Astrocyte (in vitro differentiated cells and primary cell): ENCODE data around the gene GPATCH2L. TPM values are rescaled to one million over a fixed set of nuclear protein-coding genes. Genes with fewer than 3 reads are reported as not detected.

Experiments used
- DNase-seq: peaks from one replicate; pipeline ENCODE4 v3.0.0-alpha.2; 2010; ENCODE audit warnings: low read depth
- FAIRE-seq: peaks from 2 replicates; lab custom pipeline; 2011; peaks lifted over from hg19 to GRCh38; lab: Jason Lieb, UNC
- H2AFZ ChIP-seq: 2 replicates; pipeline ENCODE4 v1.6.0; 2012; ENCODE audit warnings: low read depth, low read length, inconsistent platforms
- H3K27ac ChIP-seq: 2 replicates; pipeline ENCODE4 v1.5.1; 2011; ENCODE audit warnings: low read depth, low read length, inconsistent platforms
- H3K27me3 ChIP-seq: 2 replicates; pipeline ENCODE4 v1.6.0; 2011; ENCODE audit warnings: low read length, inconsistent platforms; ENCODE audit not compliant: insufficient read depth
- H3K36me3 ChIP-seq: 2 replicates; pipeline ENCODE4 v1.5.1; 2011; ENCODE audit warnings: low read length, inconsistent platforms; ENCODE audit not compliant: insufficient read depth
- H3K4me1 ChIP-seq: 2 replicates; pipeline ENCODE4 v1.5.1; 2011; ENCODE audit warnings: low read length, inconsistent platforms; ENCODE audit not compliant: insufficient read depth
- H3K4me2 ChIP-seq: 2 replicates; pipeline ENCODE4 v1.6.0; 2012; ENCODE audit warnings: low read length, inconsistent platforms
- H3K4me3 ChIP-seq: 2 replicates; pipeline ENCODE4 v1.5.1; 2011; ENCODE audit warnings: low read depth, mild to moderate bottlenecking, low read length, inconsistent platforms; ENCODE audit not compliant: insufficient read depth
- H3K79me2 ChIP-seq: 2 replicates; pipeline ENCODE4 v1.6.0; 2012; ENCODE audit warnings: mild to moderate bottlenecking, low read length, inconsistent platforms; ENCODE audit not compliant: insufficient read depth
- H3K9ac ChIP-seq: 2 replicates; pipeline ENCODE4 v1.6.0; 2012; ENCODE audit warnings: mild to moderate bottlenecking, low read length, inconsistent platforms
- H3K9me3 ChIP-seq: 2 replicates; pipeline ENCODE4 v1.5.1; 2012; ENCODE audit warnings: low read depth, mild to moderate bottlenecking, low read length, inconsistent platforms; ENCODE audit not compliant: insufficient read depth
- H4K20me1 ChIP-seq: 2 replicates; pipeline ENCODE4 v1.6.0; 2012; ENCODE audit warnings: low read length, inconsistent platforms; ENCODE audit not compliant: insufficient read depth
- H3K27ac Mint-ChIP-seq: one replicate; pipeline ENCODE4 v1.8.0; 2021; ENCODE audit warnings: mild to moderate bottlenecking, mixed read lengths; ENCODE audit not compliant: unreplicated experiment
- H3K27me3 Mint-ChIP-seq: one replicate; pipeline ENCODE4 v1.8.0; 2021; ENCODE audit warnings: low read depth, mixed read lengths; ENCODE audit not compliant: unreplicated experiment
- H3K36me3 Mint-ChIP-seq: one replicate; pipeline ENCODE4 v1.8.0; 2021; ENCODE audit warnings: low read depth, mixed read lengths; ENCODE audit not compliant: unreplicated experiment
- H3K4me1 Mint-ChIP-seq: one replicate; pipeline ENCODE4 v1.8.0; 2021; ENCODE audit warnings: low read depth, mixed read lengths; ENCODE audit not compliant: unreplicated experiment
- H3K4me3 Mint-ChIP-seq: one replicate; pipeline ENCODE4 v1.8.0; 2021; ENCODE audit warnings: mild to moderate bottlenecking, moderate library complexity, mixed read lengths; ENCODE audit not compliant: unreplicated experiment
- H3K9me3 Mint-ChIP-seq: one replicate; pipeline ENCODE4 v1.8.0; 2021; ENCODE audit warnings: mild to moderate bottlenecking, mixed read lengths; ENCODE audit not compliant: unreplicated experiment
- CTCF ChIP-seq: IDR thresholded peaks from 2 replicates; pipeline ENCODE4 v1.5.1; 2011; ENCODE audit warnings: low read depth, mild to moderate bottlenecking, inconsistent platforms, low read length, moderate library complexity; ENCODE audit not compliant: insufficient read depth
- EZH2 ChIP-seq: IDR thresholded peaks from 2 replicates; pipeline ENCODE4 v1.6.1; 2012; ENCODE audit warnings: mild to moderate bottlenecking, low read length, inconsistent platforms; ENCODE audit not compliant: insufficient read depth
- total RNA-seq: library from RNA; stranded (reverse); gene quantifications from 2 replicates; pipeline ENCODE4 v1.2.1, GENCODE V29; 2021

GPATCH2L gene
- total RNA-seq, 1 donor from 2014 or later, result 60.8 TPM

- TF ChIP-seq CTCF, result no peak
- TF ChIP-seq EZH2, result no peak
- H3K36me3 ChIP-seq, result peaks cover 28% of the 10 kb centered on the region
- Mint-ChIP-seq H3K27ac (no peak overlapping the region), H3K4me1 (peaks cover 35% of the 10 kb centered on the region), H3K27me3 (no peaks in the 10 kb centered on the region), H3K9me3 (no peaks in the 10 kb centered on the region), H3K36me3 (peaks cover 8% of the 10 kb centered on the region), H3K4me3 (no peak overlapping the region)
- DNase-seq (no peak), FAIRE-seq (no peak)
- no peaks in the 10 kb centered on the region for H3K27me3 ChIP-seq
- H3K27ac ChIP-seq, result no peak overlapping the region
- H3K9ac ChIP-seq, result no peak overlapping the region
- H4K20me1 ChIP-seq, result peaks cover 73% of the 10 kb centered on the region
- no peak overlapping the region for H3K4me3 ChIP-seq
- peaks cover 5% of the 10 kb centered on the region for H3K4me1 ChIP-seq
- H3K9me3 ChIP-seq, result no peaks in the 10 kb centered on the region
- peak overlapping the region; percentile 59 for H3K4me2 ChIP-seq
- peaks cover 79% of the 10 kb centered on the region for H3K79me2 ChIP-seq
- H2AFZ ChIP-seq, result no peak overlapping the region
These were observed 2.9 kb downstream of the GPATCH2L start for GRCh38 chr14:76154539-76155126.

GRCh38 chr14:76163668-76164363, 12.1 kb downstream of the GPATCH2L start:
- no peaks in the 10 kb centered on the region for H3K9me3 Mint-ChIP-seq
- TF ChIP-seq CTCF (no peak), EZH2 (no peak)
- Histone ChIP-seq H3K27ac (no peak overlapping the region), H3K4me1 (no peaks in the 10 kb centered on the region), H3K36me3 (peaks cover 31% of the 10 kb centered on the region), H3K4me2 (no peak overlapping the region), H3K79me2 (peaks cover 92% of the 10 kb centered on the region), H3K9me3 (no peaks in the 10 kb centered on the region), H2AFZ (no peak overlapping the region), H4K20me1 (peaks cover 80% of the 10 kb centered on the region), H3K9ac (no peak overlapping the region), H3K27me3 (no peaks in the 10 kb centered on the region), H3K4me3 (no peak overlapping the region)
- no peak overlapping the region for H3K4me3 Mint-ChIP-seq
- H3K36me3 Mint-ChIP-seq, result peaks cover 25% of the 10 kb centered on the region
- H3K27me3 Mint-ChIP-seq, result no peaks in the 10 kb centered on the region
- DNase-seq, result no peak
- no peak overlapping the region for H3K27ac Mint-ChIP-seq
- no peak for FAIRE-seq
- peaks cover 9% of the 10 kb centered on the region for H3K4me1 Mint-ChIP-seq

GRCh38 chr14:76168531-76168930, 16.8 kb downstream of the GPATCH2L start:
- no peak overlapping the region for H3K27ac ChIP-seq
- Mint-ChIP-seq H3K4me3 (no peak overlapping the region), H3K27me3 (no peaks in the 10 kb centered on the region), H3K4me1 (peaks cover 10% of the 10 kb centered on the region), H3K36me3 (peaks cover 23% of the 10 kb centered on the region), H3K9me3 (no peaks in the 10 kb centered on the region), H3K27ac (peak overlapping the region; percentile 44)
- H3K9me3 ChIP-seq, result no peaks in the 10 kb centered on the region
- H4K20me1 ChIP-seq, result peaks cover 76% of the 10 kb centered on the region
- no peak overlapping the region for H3K4me2 ChIP-seq
- no peaks in the 10 kb centered on the region for H3K4me1 ChIP-seq
- H3K79me2 ChIP-seq, result peaks cover 90% of the 10 kb centered on the region
- H3K27me3 ChIP-seq, result no peaks in the 10 kb centered on the region
- no peak overlapping the region for H3K9ac ChIP-seq
- no peak overlapping the region for H2AFZ ChIP-seq
- DNase-seq, result peak; percentile 2
- H3K36me3 ChIP-seq, result peaks cover 32% of the 10 kb centered on the region
- no peak for TF ChIP-seq EZH2
- TF ChIP-seq CTCF, result no peak
- H3K4me3 ChIP-seq, result no peak overlapping the region
- no peak for FAIRE-seq
